Gastrocnemius medialis (tissue), 4 donors: Measurements from ENCODE around the gene ATP5F1A. TPM values are rescaled to one million over a fixed set of nuclear protein-coding genes. Genes with fewer than 3 reads are reported as not detected.

ENCODE experiments used
- ATAC-seq, 2 donors: fragments of 150-250 bp; one replicate each; pipeline ENCODE4 v1.9.1; 2016
- DNase-seq, 2 donors: peaks; one replicate each; pipeline ENCODE4 v3.0.0-alpha.2; 2019
- H3K27ac ChIP-seq, 4 donors: fragments of 200-600 bp; sonication (generic); 1 replicate in 1 of 4; 2 replicates in 3 of 4; pipeline ENCODE4 v1.5.1; 2016 to 2018; ENCODE audit warnings: mild to moderate bottlenecking in 2 of 4, moderate library complexity in 1 of 4
- H3K27me3 ChIP-seq, 3 donors: fragments of 200-600 bp; sonication (generic) in 2 of 3; 1 replicate in 1 of 3; 2 replicates in 2 of 3; pipeline versions ENCODE4 v1.5.1 to v1.6.0; 2016 to 2019; ENCODE audit warnings: mild to moderate bottlenecking in 1 of 3, moderate library complexity in 1 of 3
- H3K36me3 ChIP-seq, 2 donors: fragments of 200-600 bp; sonication (generic) in 1 of 2; one replicate each; pipeline ENCODE4 v1.5.1; 2017 to 2018
- H3K4me1 ChIP-seq, 2 donors: fragments of 200-600 bp; sonication (generic) in 1 of 2; one replicate each; pipeline ENCODE4 v1.5.1; 2016 to 2017; ENCODE audit warnings: mild to moderate bottlenecking in 2 of 2
- H3K4me3 ChIP-seq, 4 donors: fragments of 200-600 bp; sonication (generic) in 3 of 4; 1 replicate in 1 of 4; 2 replicates in 3 of 4; pipeline ENCODE4 v1.5.1; 2016 to 2019; ENCODE audit warnings: mild to moderate bottlenecking in 2 of 4
- H3K9me3 ChIP-seq, 3 donors: fragments of 200-600 bp; sonication (generic) in 2 of 3; 1 replicate in 1 of 3; 2 replicates in 2 of 3; pipeline ENCODE4 v1.5.1; 2016 to 2019
- POLR2A ChIP-seq, 2 donors: fragments of 450-650 bp; IDR thresholded peaks; one replicate each; pipeline ENCODE4 v1.6.1; 2017; ENCODE audit warnings: antibody characterized with exemption in 2 of 2, mild to moderate bottlenecking in 2 of 2, moderate library complexity in 2 of 2
- in situ Hi-C, 4 donors: fragments of 200-750 bp; cut with MboI; loops; one replicate each; pipeline versions ENCODE4 v1.15.0 to v1.8.0; 2017; ENCODE audit warnings: low sequenced_read_pairs in 4 of 4
- intact Hi-C: fragments of 100-400 bp; cut with DNase I; formaldehyde crosslinking; loops from one replicate; pipeline ENCODE4 v1.15.1; 2023; ENCODE audit warnings: low total_unique reads
- total RNA-seq, 4 donors: library from RNA; depleted of rRNA; stranded (reverse); fragments of >200 nt; gene quantifications; one replicate each; pipeline versions ENCODE4 v1.1.0 to v1.2.3, GENCODE V29; 2016
- TF ChIP-seq, protein P1 (sequence below), 5 experiments: fragments of 450-650 bp in 3 of 5; fragments of 200-600 bp in 2 of 5; sonication (generic) in 2 of 5; IDR thresholded peaks in 4 of 5; conservative IDR thresholded peaks in 1 of 5; 1 replicate in 4 of 5; 2 replicates in 1 of 5; pipeline ENCODE4 v1.5.1; 2016 to 2019; ENCODE audit warnings: antibody characterized with exemption in 5 of 5, mild to moderate bottlenecking in 3 of 5, moderate library complexity in 3 of 5

The ATP5F1A gene
- total RNA-seq, 4 donors from 2014 or later: 845 to 1,536 (median 877) TPM

- no peaks in the 10 kb centered on the region for H3K9me3 ChIP-seq
- H3K27ac ChIP-seq: no peak overlapping the region
- no peak for TF ChIP-seq POLR2A (IDR thresholded peaks at IDR 0.05)
- TF ChIP-seq, protein P1, sequence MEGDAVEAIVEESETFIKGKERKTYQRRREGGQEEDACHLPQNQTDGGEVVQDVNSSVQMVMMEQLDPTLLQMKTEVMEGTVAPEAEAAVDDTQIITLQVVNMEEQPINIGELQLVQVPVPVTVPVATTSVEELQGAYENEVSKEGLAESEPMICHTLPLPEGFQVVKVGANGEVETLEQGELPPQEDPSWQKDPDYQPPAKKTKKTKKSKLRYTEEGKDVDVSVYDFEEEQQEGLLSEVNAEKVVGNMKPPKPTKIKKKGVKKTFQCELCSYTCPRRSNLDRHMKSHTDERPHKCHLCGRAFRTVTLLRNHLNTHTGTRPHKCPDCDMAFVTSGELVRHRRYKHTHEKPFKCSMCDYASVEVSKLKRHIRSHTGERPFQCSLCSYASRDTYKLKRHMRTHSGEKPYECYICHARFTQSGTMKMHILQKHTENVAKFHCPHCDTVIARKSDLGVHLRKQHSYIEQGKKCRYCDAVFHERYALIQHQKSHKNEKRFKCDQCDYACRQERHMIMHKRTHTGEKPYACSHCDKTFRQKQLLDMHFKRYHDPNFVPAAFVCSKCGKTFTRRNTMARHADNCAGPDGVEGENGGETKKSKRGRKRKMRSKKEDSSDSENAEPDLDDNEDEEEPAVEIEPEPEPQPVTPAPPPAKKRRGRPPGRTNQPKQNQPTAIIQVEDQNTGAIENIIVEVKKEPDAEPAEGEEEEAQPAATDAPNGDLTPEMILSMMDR (IDR thresholded peaks at IDR 0.05 in 4 of 5, conservative IDR thresholded peaks at IDR 0.05 in 1 of 5): no peak
- no peak for ATAC-seq
- no peak overlapping the region for H3K4me3 ChIP-seq
- no peaks in the 10 kb centered on the region for H3K4me1 ChIP-seq
- H3K36me3 ChIP-seq: peaks cover 0 to 63% of the 10 kb centered on the region in 2 donors
- no peak for DNase-seq
- intact Hi-C loops (no loop called here), in situ Hi-C loops (loop anchor here in 1 of 4 donors (25.0 kb wide), 1 partner anchor 168 kb away; no protein-coding TSS in a partner anchor)
- H3K27me3 ChIP-seq: no peaks in the 10 kb centered on the region
These were observed 17.9 kb downstream of the ATP5F1A start for GRCh38 chr18:46080156-46080555.

DNA sequence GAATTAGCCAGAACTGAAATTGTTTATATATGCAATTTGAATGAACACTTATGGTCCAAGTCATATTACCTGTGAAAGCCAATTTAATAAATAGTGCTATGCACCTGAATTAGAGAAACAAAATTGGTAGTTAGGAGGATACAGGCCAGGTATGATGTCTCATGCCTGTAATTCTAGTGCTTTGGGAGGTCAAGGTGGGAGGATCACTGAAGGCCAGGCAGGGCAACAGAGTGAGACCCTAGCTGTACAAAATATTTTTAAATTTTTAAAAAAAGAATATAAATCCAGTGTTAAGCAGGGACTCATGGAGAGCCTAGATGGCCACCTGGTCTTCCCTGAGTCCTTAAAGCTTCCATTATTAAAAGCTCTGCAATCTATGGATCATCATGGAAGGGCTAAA is 18.8 kb downstream of the ATP5F1A start:
- Histone ChIP-seq H3K36me3 (peaks cover 0 to 55% of the 10 kb centered on the region in 2 donors), H3K27ac (no peak overlapping the region), H3K4me3 (no peak overlapping the region), H3K9me3 (no peaks in the 10 kb centered on the region), H3K27me3 (no peaks in the 10 kb centered on the region), H3K4me1 (no peaks in the 10 kb centered on the region)
- in situ Hi-C loops (loop anchor here in 3 of 4 donors (10.0 to 25.0 kb wide), 3 partner anchors 115 to 415 kb away; partner anchors contain the start of gene EPG5 (in 2 of the 3)), intact Hi-C loops (loop anchor here (10.0 kb wide), 1 partner anchor 385 kb away; no protein-coding TSS in a partner anchor)
- no peak for DNase-seq
- ATAC-seq: no peak
- TF ChIP-seq, protein P1 (IDR thresholded peaks at IDR 0.05 in 4 of 5, conservative IDR thresholded peaks at IDR 0.05 in 1 of 5): no peak
- TF ChIP-seq POLR2A (IDR thresholded peaks at IDR 0.05): no peak

GRCh38 chr18:46073474-46074331 is 24.4 kb downstream of the ATP5F1A start:
- TF ChIP-seq POLR2A (IDR thresholded peaks at IDR 0.05): no peak
- TF ChIP-seq, protein P1 (IDR thresholded peaks at IDR 0.05 in 4 of 5, conservative IDR thresholded peaks at IDR 0.05 in 1 of 5): peak; percentile 58 to 72 (median 66)
- Histone ChIP-seq H3K9me3 (no peaks in the 10 kb centered on the region), H3K4me3 (no peak overlapping the region), H3K36me3 (peaks cover 0 to 3% of the 10 kb centered on the region in 2 donors), H3K27ac (no peak overlapping the region), H3K27me3 (no peaks in the 10 kb centered on the region), H3K4me1 (peaks cover 16% of the 10 kb centered on the region in 2 donors)
- DNase-seq (no peak), ATAC-seq (peak; percentile 62 to 70)
- intact Hi-C loops: loop anchor here (2.0 to 10.0 kb wide), 5 partner anchors 45 to 406 kb away; partner anchors contain the start of gene EPG5
- in situ Hi-C loops: loop anchor here in 3 of 4 donors (10.0 to 25.0 kb wide), 4 partner anchors 109 to 411 kb away; partner anchors contain the start of gene EPG5 (in 2 of the 3)

DNA sequence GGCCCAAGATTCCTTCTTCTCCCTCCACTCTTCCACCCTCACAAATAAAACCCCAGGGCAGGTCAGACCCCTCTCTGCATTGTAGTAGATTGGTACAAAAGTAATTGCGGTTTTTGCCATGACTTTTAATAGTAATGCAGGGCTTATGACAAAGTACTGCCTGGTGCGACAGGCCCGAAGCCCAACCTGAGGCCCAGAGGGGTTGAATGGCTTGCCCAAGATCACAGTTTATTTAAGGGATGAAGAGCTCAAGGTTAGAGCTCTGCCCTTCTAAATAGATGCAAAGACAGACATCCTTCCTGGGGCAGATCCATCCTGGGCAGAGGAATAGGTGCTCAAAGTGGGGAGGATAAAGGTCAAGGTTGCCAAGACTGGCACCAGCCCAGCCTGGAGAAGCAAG is 25.1 kb downstream of the ATP5F1A start:
- Histone ChIP-seq H3K27ac (peak overlapping the region in 1 of 4 donors; percentile 87), H3K4me3 (peak overlapping the region in 2 of 4 donors; percentile 71 to 76), H3K9me3 (no peaks in the 10 kb centered on the region), H3K27me3 (no peaks in the 10 kb centered on the region), H3K36me3 (no peaks in the 10 kb centered on the region), H3K4me1 (peaks cover 16% of the 10 kb centered on the region in 2 donors)
- DNase-seq (no peak), ATAC-seq (no peak)
- intact Hi-C loops: loop anchor here (2.0 to 10.0 kb wide), 5 partner anchors 44 to 406 kb away; partner anchors contain the start of gene EPG5
- in situ Hi-C loops: loop anchor here in 3 of 4 donors (10.0 to 25.0 kb wide), 4 partner anchors 108 to 411 kb away; partner anchors contain the start of gene EPG5 (in 2 of the 3)
- TF ChIP-seq POLR2A (IDR thresholded peaks at IDR 0.05): no peak
- TF ChIP-seq, protein P1 (IDR thresholded peaks at IDR 0.05 in 4 of 5, conservative IDR thresholded peaks at IDR 0.05 in 1 of 5): no peak
